IMR-90 (cell line): ENCODE measurements around the gene ESAM.
A peak's percentile ranks its signal among the peaks of the same experiment; 100 is the strongest.

Experiments
- BHLHE40 ChIP-seq: fragments of 150-350 bp; IDR thresholded peaks from 2 replicates; pipeline ENCODE4 v1.6.1; 2016; ENCODE audit warnings: mild to moderate bottlenecking, low read depth, low read length
- CEBPB ChIP-seq: IDR thresholded peaks from 2 replicates; pipeline ENCODE4 v1.6.1; 2012; ENCODE audit warnings: low read depth, low read length, improper control_type of control experiment
- MAZ ChIP-seq: IDR thresholded peaks from 2 replicates; pipeline ENCODE4 v1.6.1; 2012; ENCODE audit warnings: low read depth, mild to moderate bottlenecking, low read length, improper control_type of control experiment, moderate library complexity, borderline replicate concordance
- MXI1 ChIP-seq: IDR thresholded peaks from 2 replicates; pipeline ENCODE4 v1.6.1; 2012; ENCODE audit warnings: low read depth, mild to moderate bottlenecking, low read length, moderate library complexity, borderline replicate concordance
- NFE2L2 ChIP-seq: fragments of 150-350 bp; IDR thresholded peaks from 2 replicates; pipeline ENCODE4 v1.6.1; 2016; ENCODE audit warnings: low read depth, mild to moderate bottlenecking, low read length
- POLR2A ChIP-seq: IDR thresholded peaks from 2 replicates; pipeline ENCODE4 v1.6.1; 2012; ENCODE audit warnings: mild to moderate bottlenecking, low read depth, low read length
- RAD21 ChIP-seq: IDR thresholded peaks from 2 replicates; pipeline ENCODE4 v1.6.1; 2012; ENCODE audit warnings: low read length, improper control_type of control experiment
- RCOR1 ChIP-seq: IDR thresholded peaks from 2 replicates; pipeline ENCODE4 v1.6.1; 2012; ENCODE audit warnings: mild to moderate bottlenecking, low read length, improper control_type of control experiment; ENCODE audit not compliant: insufficient replicate concordance
- RFX5 ChIP-seq: IDR thresholded peaks from 2 replicates; pipeline ENCODE4 v1.8.0; 2012; ENCODE audit warnings: low read depth, mild to moderate bottlenecking, low read length, moderate library complexity
- SMC3 ChIP-seq: fragments of 150-350 bp; IDR thresholded peaks from 2 replicates; pipeline ENCODE4 v1.6.1; 2016; ENCODE audit warnings: low read depth, mild to moderate bottlenecking, antibody characterized with exemption, low read length, moderate library complexity
- TF ChIP-seq, protein P1 (sequence below): conservative IDR thresholded peaks from 2 replicates; pipeline ENCODE4 v1.5.1; 2012; ENCODE audit warnings: mild to moderate bottlenecking, low read depth, low read length, improper control_type of control experiment
- TF ChIP-seq, protein P2 (sequence below): fragments of 150-350 bp; IDR thresholded peaks from 2 replicates; pipeline ENCODE4 v1.6.1; 2017; ENCODE audit warnings: mild to moderate bottlenecking, antibody characterized with exemption, low read length, low read depth
- TF ChIP-seq, protein P3 (sequence below): fragments of 150-350 bp; IDR thresholded peaks from 2 replicates; pipeline ENCODE4 v1.6.1; 2016; ENCODE audit warnings: low read depth, mild to moderate bottlenecking, low read length, moderate library complexity, borderline replicate concordance

DNA sequence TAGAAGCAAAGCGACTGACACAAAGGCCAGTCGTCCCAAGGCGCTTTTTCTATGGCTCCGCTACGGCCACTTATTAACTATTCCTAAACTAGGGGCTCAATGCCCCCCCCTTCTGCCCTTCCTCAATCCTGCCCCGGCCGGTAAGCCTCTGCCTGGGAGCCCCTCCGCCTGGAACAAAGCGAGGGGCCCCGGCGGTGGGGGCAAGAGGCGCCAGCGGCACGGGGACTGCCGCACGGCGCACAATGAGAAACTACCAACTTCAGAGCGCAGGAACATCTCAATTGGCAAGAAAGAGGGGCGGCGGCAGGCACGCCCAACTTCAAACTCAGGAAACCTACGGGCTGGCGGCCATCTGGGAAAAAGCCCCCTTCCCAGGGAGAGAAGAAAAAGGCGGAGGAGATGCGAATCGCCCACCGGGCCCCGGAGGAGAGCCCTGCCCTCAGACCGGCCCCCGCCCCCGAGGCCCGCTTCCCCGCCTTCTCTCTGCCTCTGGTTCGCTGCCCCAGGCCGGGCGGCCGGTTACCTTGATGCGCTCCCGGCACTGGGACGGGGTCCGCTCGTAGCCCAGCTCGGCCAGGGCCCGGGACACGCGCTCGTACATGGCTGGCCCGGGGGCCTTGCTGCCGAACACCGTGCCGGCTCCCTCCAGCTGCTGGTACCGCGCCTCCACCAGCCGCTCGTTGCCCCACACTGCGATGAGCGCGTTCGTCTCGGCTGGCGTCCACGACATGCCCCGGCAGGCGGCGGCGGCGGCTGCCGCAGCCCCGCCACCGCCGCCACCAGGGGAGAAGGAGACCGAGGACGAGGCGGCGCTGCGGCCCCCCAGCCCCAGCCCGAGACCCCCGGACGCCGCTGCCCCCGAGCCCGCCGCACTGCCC is 37.5 kb upstream of the ESAM start:
- TF ChIP-seq NFE2L2 (no peak), SMC3 (no peak), POLR2A (no peak; the same call in 1 of the 2 replicates), RAD21 (no peak), MXI1 (no peak), CEBPB (no peak), BHLHE40 (0 out of 2 replicates have a peak, but pooled peaks have one; percentile 11), MAZ (peak; percentile 7; the same call in 1 of the 2 replicates), RFX5 (no peak), RCOR1 (no peak)
- TF ChIP-seq, protein P1, sequence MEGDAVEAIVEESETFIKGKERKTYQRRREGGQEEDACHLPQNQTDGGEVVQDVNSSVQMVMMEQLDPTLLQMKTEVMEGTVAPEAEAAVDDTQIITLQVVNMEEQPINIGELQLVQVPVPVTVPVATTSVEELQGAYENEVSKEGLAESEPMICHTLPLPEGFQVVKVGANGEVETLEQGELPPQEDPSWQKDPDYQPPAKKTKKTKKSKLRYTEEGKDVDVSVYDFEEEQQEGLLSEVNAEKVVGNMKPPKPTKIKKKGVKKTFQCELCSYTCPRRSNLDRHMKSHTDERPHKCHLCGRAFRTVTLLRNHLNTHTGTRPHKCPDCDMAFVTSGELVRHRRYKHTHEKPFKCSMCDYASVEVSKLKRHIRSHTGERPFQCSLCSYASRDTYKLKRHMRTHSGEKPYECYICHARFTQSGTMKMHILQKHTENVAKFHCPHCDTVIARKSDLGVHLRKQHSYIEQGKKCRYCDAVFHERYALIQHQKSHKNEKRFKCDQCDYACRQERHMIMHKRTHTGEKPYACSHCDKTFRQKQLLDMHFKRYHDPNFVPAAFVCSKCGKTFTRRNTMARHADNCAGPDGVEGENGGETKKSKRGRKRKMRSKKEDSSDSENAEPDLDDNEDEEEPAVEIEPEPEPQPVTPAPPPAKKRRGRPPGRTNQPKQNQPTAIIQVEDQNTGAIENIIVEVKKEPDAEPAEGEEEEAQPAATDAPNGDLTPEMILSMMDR, result no peak
- TF ChIP-seq, protein P2, sequence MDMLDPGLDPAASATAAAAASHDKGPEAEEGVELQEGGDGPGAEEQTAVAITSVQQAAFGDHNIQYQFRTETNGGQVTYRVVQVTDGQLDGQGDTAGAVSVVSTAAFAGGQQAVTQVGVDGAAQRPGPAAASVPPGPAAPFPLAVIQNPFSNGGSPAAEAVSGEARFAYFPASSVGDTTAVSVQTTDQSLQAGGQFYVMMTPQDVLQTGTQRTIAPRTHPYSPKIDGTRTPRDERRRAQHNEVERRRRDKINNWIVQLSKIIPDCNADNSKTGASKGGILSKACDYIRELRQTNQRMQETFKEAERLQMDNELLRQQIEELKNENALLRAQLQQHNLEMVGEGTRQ, result no peak
- TF ChIP-seq, protein P3, sequence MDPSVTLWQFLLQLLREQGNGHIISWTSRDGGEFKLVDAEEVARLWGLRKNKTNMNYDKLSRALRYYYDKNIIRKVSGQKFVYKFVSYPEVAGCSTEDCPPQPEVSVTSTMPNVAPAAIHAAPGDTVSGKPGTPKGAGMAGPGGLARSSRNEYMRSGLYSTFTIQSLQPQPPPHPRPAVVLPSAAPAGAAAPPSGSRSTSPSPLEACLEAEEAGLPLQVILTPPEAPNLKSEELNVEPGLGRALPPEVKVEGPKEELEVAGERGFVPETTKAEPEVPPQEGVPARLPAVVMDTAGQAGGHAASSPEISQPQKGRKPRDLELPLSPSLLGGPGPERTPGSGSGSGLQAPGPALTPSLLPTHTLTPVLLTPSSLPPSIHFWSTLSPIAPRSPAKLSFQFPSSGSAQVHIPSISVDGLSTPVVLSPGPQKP, result no peak
